Activated naive CD4-positive, alpha-beta T cell treated with anti-CD3 and anti-CD28 coated beads, Interleukin-2, amount 50 U/mL, for 16 hours (primary cell): ENCODE results near the gene SLC24A2.

Experiments
- DNase-seq: peaks from one replicate; pipeline ENCODE4 v3.0.0-alpha.2; 2020

The SLC24A2 gene

GRCh38 chr9:19754921-19755320 is 33.9 kb downstream of the SLC24A2 start:
- no peak for DNase-seq

- DNase-seq = no peak
Measured at GRCh38 chr9:19748278-19749126, 40.3 kb downstream of the SLC24A2 start.

GRCh38 chr9:19746223-19746622 is 42.6 kb downstream of the SLC24A2 start:
- DNase-seq = no peak

- DNase-seq = no peak
Measured at GRCh38 chr9:19741178-19741577, 47.7 kb downstream of the SLC24A2 start.
